ENCODE measurements around the gene BACH2.

The BACH2 gene

DNA sequence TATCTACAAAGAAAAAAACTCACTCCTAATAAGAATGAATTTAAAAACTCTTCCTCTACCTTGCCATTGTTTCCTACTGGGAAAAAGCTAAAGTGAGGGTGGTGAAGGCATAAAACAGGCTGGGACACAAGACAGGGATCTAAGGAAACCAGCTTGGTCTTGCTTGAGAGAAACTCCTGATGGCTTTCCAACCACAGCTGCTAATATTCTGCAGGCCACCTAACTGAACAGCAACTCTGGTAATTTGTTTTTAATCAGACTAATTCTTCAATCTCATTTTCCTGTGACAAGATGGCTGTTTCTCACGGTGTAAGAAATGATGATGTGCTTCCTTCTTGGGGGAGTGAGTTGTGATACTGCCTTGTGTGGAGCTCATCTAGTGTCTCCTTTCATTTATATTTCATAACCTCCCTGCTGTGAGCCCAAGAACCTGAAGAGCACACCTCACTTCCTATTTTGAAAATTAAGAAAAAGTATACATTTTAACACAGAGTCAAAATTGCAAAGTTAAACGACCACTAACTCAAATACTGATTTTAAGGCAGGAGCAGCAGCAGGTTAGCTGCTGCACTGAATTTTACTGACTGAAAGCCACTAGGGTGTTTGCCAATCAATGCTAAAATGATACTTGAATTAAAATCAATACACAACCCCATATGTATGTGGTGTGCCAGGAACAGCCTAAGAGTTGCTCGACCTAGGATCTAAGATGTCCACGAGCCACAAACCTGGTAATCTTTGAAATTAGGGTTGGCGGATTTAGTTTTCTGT lies 58.0 kb downstream of the BACH2 start:
- WGBS: 84% methylated on average over 3 of the region's 5 CpGs
- Histone ChIP-seq H3K79me1 (replicated peaks; ENCODE audit: low read length, poor library complexity, severe bottlenecking) (no peaks in the 10 kb centered on the region), H2BK15ac (ENCODE audit: low read depth, poor library complexity, severe bottlenecking) (no peak overlapping the region), H3K4me1 (ENCODE audit: control insufficient read depth, insufficient read depth, low read depth, low read length) (no peaks in the 10 kb centered on the region), H3K23ac (ENCODE audit: low read length in 2 of 2) (no peak overlapping the region), H3K14ac (ENCODE audit: low read length in 2 of 2) (no peak overlapping the region), H2AFZ (ENCODE audit: low read depth, low read length) (no peak overlapping the region), H3K27ac (ENCODE audit: low read length, poor library complexity, severe bottlenecking) (no peak overlapping the region), H3K9ac (ENCODE audit: low read length) (no peak overlapping the region), H2BK5ac (ENCODE audit: low read depth, low read length, poor library complexity, severe bottlenecking) (no peak overlapping the region), H3K18ac (ENCODE audit: low read depth in 1 of 2, low read length in 2 of 2) (no peak overlapping the region), H2BK120ac (ENCODE audit: low read depth, low read length) (no peak overlapping the region), H3K27me3 (ENCODE audit: control insufficient read depth in 1 of 2, insufficient read depth in 1 of 2, low read length in 2 of 2) (no peaks in the 10 kb centered on the region), H3K36me3 (ENCODE audit: control insufficient read depth in 1 of 2, insufficient read depth in 2 of 2, low read depth in 1 of 2, low read length in 2 of 2) (no peaks in the 10 kb centered on the region), H2BK12ac (ENCODE audit: low read length in 2 of 2) (no peak overlapping the region), H2AK5ac (ENCODE audit: low read length, severe bottlenecking) (no peak overlapping the region), H4K91ac (ENCODE audit: low read length) (no peak overlapping the region), H4K8ac (ENCODE audit: low read length) (no peak overlapping the region), H3K9me3 (ENCODE audit: control insufficient read depth, low read length) (no peaks in the 10 kb centered on the region), H3K4me3 (ENCODE audit: insufficient read depth in 1 of 2, low read depth in 1 of 2, low read length in 2 of 2) (no peak overlapping the region), H3K4me2 (ENCODE audit: low read length, poor library complexity, severe bottlenecking) (no peak overlapping the region), H3K4ac (ENCODE audit: low read depth in 1 of 2, low read length in 2 of 2) (no peak overlapping the region)
- DNase-seq: no peak

DNA sequence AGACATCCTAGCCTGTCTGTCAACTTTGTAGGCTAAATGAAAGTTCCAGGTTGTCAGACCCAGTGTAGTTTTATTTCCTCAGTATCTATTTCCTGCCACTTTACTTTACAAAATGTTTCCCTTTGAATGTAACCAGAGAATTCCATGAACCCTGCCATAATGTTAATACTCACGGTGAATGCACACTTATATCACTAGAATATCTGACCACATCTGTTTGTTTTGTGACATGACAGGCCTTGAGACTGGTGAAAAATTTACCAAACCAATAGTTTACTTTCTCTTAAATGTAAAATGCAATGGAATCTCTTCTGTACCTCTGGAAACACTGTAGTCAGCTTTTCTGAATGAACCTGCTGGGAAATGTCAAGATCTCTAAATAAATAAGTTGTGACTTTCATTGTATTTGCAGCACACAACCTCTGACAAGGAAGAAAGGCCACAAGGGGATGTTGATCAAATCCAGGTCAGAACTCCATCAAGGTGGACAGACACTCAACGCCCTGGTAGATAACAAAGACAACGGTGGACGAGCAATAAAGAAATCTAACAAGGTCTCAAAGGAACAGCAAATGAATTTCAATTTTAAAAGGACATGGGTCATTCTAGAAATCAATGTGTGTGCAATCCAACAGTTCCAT lies 59.2 kb downstream of the BACH2 start:
- Histone ChIP-seq H3K4me2 (ENCODE audit: low read length, poor library complexity, severe bottlenecking) (no peak overlapping the region), H2AFZ (ENCODE audit: low read depth, low read length) (no peak overlapping the region), H3K27ac (ENCODE audit: low read length, poor library complexity, severe bottlenecking) (no peak overlapping the region), H3K27me3 (ENCODE audit: control insufficient read depth in 1 of 2, insufficient read depth in 1 of 2, low read length in 2 of 2) (no peaks in the 10 kb centered on the region), H3K9me3 (ENCODE audit: control insufficient read depth, low read length) (no peaks in the 10 kb centered on the region), H2BK5ac (ENCODE audit: low read depth, low read length, poor library complexity, severe bottlenecking) (no peak overlapping the region), H3K9ac (ENCODE audit: low read length) (no peak overlapping the region), H4K8ac (ENCODE audit: low read length) (no peak overlapping the region), H2AK5ac (ENCODE audit: low read length, severe bottlenecking) (no peak overlapping the region), H3K79me1 (replicated peaks; ENCODE audit: low read length, poor library complexity, severe bottlenecking) (no peaks in the 10 kb centered on the region), H3K23ac (ENCODE audit: low read length in 2 of 2) (no peak overlapping the region), H2BK120ac (ENCODE audit: low read depth, low read length) (no peak overlapping the region), H2BK12ac (ENCODE audit: low read length in 2 of 2) (no peak overlapping the region), H4K91ac (ENCODE audit: low read length) (no peak overlapping the region), H3K4ac (ENCODE audit: low read depth in 1 of 2, low read length in 2 of 2) (no peak overlapping the region), H3K36me3 (ENCODE audit: control insufficient read depth in 1 of 2, insufficient read depth in 2 of 2, low read depth in 1 of 2, low read length in 2 of 2) (no peaks in the 10 kb centered on the region), H2BK15ac (ENCODE audit: low read depth, poor library complexity, severe bottlenecking) (no peak overlapping the region), H3K14ac (ENCODE audit: low read length in 2 of 2) (no peak overlapping the region), H3K4me3 (ENCODE audit: insufficient read depth in 1 of 2, low read depth in 1 of 2, low read length in 2 of 2) (no peak overlapping the region), H3K4me1 (ENCODE audit: control insufficient read depth, insufficient read depth, low read depth, low read length) (no peaks in the 10 kb centered on the region), H3K18ac (ENCODE audit: low read depth in 1 of 2, low read length in 2 of 2) (peak overlapping the region in 1 of 2 experiments; percentile 34)
- no peak for DNase-seq
- 88% methylated on average over 3 of the region's 4 CpGs for WGBS

- Histone ChIP-seq H3K79me1 (replicated peaks; ENCODE audit: low read length, poor library complexity, severe bottlenecking) (no peaks in the 10 kb centered on the region), H3K36me3 (ENCODE audit: control insufficient read depth in 1 of 2, insufficient read depth in 2 of 2, low read depth in 1 of 2, low read length in 2 of 2) (no peaks in the 10 kb centered on the region), H3K27ac (ENCODE audit: low read length, poor library complexity, severe bottlenecking) (no peak overlapping the region), H2AFZ (ENCODE audit: low read depth, low read length) (no peak overlapping the region), H2BK120ac (ENCODE audit: low read depth, low read length) (no peak overlapping the region), H3K18ac (ENCODE audit: low read depth in 1 of 2, low read length in 2 of 2) (no peak overlapping the region), H3K4me3 (ENCODE audit: insufficient read depth in 1 of 2, low read depth in 1 of 2, low read length in 2 of 2) (no peak overlapping the region), H2BK5ac (ENCODE audit: low read depth, low read length, poor library complexity, severe bottlenecking) (no peak overlapping the region), H2BK12ac (ENCODE audit: low read length in 2 of 2) (no peak overlapping the region), H3K4ac (ENCODE audit: low read depth in 1 of 2, low read length in 2 of 2) (no peak overlapping the region), H2AK5ac (ENCODE audit: low read length, severe bottlenecking) (no peak overlapping the region), H4K8ac (ENCODE audit: low read length) (no peak overlapping the region), H3K4me1 (ENCODE audit: control insufficient read depth, insufficient read depth, low read depth, low read length) (peaks cover 4% of the 10 kb centered on the region), H3K27me3 (ENCODE audit: control insufficient read depth in 1 of 2, insufficient read depth in 1 of 2, low read length in 2 of 2) (no peaks in the 10 kb centered on the region), H4K91ac (ENCODE audit: low read length) (peak overlapping the region; percentile 10), H3K9me3 (ENCODE audit: control insufficient read depth, low read length) (no peaks in the 10 kb centered on the region), H3K14ac (ENCODE audit: low read length in 2 of 2) (no peak overlapping the region), H3K4me2 (ENCODE audit: low read length, poor library complexity, severe bottlenecking) (no peak overlapping the region), H3K9ac (ENCODE audit: low read length) (no peak overlapping the region), H3K23ac (ENCODE audit: low read length in 2 of 2) (no peak overlapping the region), H2BK15ac (ENCODE audit: low read depth, poor library complexity, severe bottlenecking) (no peak overlapping the region)
- 85% methylated on average over 5 of the region's 6 CpGs for WGBS
- DNase-seq: no peak
Measured at GRCh38 chr6:90233994-90234393, 62.6 kb downstream of the BACH2 start.

DNA sequence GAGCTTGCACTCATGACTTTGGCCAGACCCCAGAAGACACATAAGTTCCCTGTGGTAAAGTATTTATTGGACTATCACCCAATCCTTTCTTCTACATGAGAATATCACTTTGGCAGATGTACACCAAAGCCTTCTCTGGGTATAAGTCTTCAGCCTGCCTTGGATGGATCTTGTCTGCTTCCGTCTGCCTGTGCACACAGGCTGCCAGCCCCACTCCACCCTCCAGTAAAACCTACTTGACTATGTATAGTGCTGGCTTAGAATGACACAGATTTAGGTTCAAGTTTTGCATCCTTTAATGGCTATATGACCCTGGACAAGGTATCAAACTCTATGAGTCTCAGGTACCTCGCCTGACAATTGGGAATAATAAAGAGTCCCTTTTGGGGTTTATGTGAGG lies 63.4 kb downstream of the BACH2 start:
- H3K27me3 ChIP-seq (ENCODE audit: control insufficient read depth in 1 of 2, insufficient read depth in 1 of 2, low read length in 2 of 2): no peaks in the 10 kb centered on the region
- H3K79me1 ChIP-seq (replicated peaks; ENCODE audit: low read length, poor library complexity, severe bottlenecking): no peaks in the 10 kb centered on the region
- no peak overlapping the region for H3K4ac ChIP-seq (ENCODE audit: low read depth in 1 of 2, low read length in 2 of 2)
- H2BK120ac ChIP-seq (ENCODE audit: low read depth, low read length): no peak overlapping the region
- H3K9ac ChIP-seq (ENCODE audit: low read length): no peak overlapping the region
- no peak overlapping the region for H4K91ac ChIP-seq (ENCODE audit: low read length)
- H3K4me1 ChIP-seq (ENCODE audit: control insufficient read depth, insufficient read depth, low read depth, low read length): peaks cover 4% of the 10 kb centered on the region
- H2BK5ac ChIP-seq (ENCODE audit: low read depth, low read length, poor library complexity, severe bottlenecking): no peak overlapping the region
- H2AK5ac ChIP-seq (ENCODE audit: low read length, severe bottlenecking): no peak overlapping the region
- no peak overlapping the region for H2BK12ac ChIP-seq (ENCODE audit: low read length in 2 of 2)
- H3K18ac ChIP-seq (ENCODE audit: low read depth in 1 of 2, low read length in 2 of 2): no peak overlapping the region
- H4K8ac ChIP-seq (ENCODE audit: low read length): no peak overlapping the region
- H3K23ac ChIP-seq (ENCODE audit: low read length in 2 of 2): no peak overlapping the region
- no peak for DNase-seq
- no peaks in the 10 kb centered on the region for H3K36me3 ChIP-seq (ENCODE audit: control insufficient read depth in 1 of 2, insufficient read depth in 2 of 2, low read depth in 1 of 2, low read length in 2 of 2)
- WGBS: 84% methylated on average over 1 of the region's 2 CpGs
- H3K27ac ChIP-seq (ENCODE audit: low read length, poor library complexity, severe bottlenecking): no peak overlapping the region
- H3K4me3 ChIP-seq (ENCODE audit: insufficient read depth in 1 of 2, low read depth in 1 of 2, low read length in 2 of 2): no peak overlapping the region
- no peaks in the 10 kb centered on the region for H3K9me3 ChIP-seq (ENCODE audit: control insufficient read depth, low read length)
- no peak overlapping the region for H2BK15ac ChIP-seq (ENCODE audit: low read depth, poor library complexity, severe bottlenecking)
- H3K4me2 ChIP-seq (ENCODE audit: low read length, poor library complexity, severe bottlenecking): no peak overlapping the region
- no peak overlapping the region for H3K14ac ChIP-seq (ENCODE audit: low read length in 2 of 2)
- H2AFZ ChIP-seq (ENCODE audit: low read depth, low read length): no peak overlapping the region
